ENCODE measurements around the gene NRXN2. TPM values are rescaled to one million over a fixed set of nuclear protein-coding genes. Genes with fewer than 3 reads are reported as not detected.

Gene NRXN2
- polyA plus RNA-seq, 4 donors, result 0.45 to 8.9 (median 2.7) TPM

DNA sequence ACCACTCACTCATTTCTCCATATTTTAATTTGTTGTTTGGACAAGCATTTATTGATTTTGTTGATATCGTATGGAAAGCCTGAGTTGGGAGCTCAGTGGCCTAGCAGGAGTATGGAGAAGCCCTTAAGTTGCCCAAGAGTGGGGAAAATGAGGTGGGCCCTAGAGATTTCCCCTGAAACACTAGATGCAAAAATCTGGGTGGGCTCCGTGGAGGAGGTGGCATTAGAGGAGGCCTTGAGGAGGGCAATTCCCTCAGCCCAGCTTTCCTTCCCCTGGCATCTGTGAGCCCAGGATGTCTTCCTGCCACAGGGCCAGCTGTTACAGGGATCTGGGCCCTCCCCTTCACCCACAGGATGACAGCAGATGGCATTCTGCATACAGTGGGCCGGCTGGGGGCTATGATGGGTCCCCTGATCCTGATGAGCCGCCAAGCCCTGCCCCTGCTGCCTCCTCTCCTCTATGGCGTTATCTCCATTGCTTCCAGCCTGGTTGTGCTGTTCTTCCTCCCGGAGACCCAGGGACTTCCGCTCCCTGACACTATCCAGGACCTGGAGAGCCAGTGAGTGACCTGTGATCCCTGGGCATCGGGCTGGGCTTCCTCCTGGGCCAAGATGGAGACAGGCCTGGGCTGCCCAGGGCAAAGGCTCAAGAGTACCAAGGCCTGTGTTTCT, 153.6 kb downstream of the NRXN2 start:
- 84 to 90% (median 87%) methylated on average over 8 of the region's 8 CpGs for WGBS, 3 donors
- H3K4me3 ChIP-seq (ENCODE audit: low read depth in 1 of 3, low read length in 3 of 3), result no peak overlapping the region
- H3K9me3 ChIP-seq (ENCODE audit: control insufficient read depth in 2 of 2, insufficient read depth in 1 of 2, low read depth in 1 of 2, low read length in 1 of 2), result no peaks in the 10 kb centered on the region
- H3K36me3 ChIP-seq (ENCODE audit: control insufficient read depth in 3 of 3, insufficient read depth in 2 of 3, low read depth in 1 of 3, low read length in 3 of 3), result no peaks in the 10 kb centered on the region
- FAIRE-seq (no peak), DNase-seq (no peak)
- peaks cover 0 to 3% (median 0%) of the 10 kb centered on the region in 3 donors for H3K27me3 ChIP-seq (ENCODE audit: control insufficient read depth in 3 of 3, insufficient read depth in 3 of 3, low read length in 3 of 3)
- peaks cover 0 to 14% (median 0%) of the 10 kb centered on the region in 3 donors for H3K4me1 ChIP-seq (ENCODE audit: control insufficient read depth in 3 of 3, insufficient read depth in 2 of 3, low read depth in 1 of 3, low read length in 2 of 3)
- H3K27ac ChIP-seq (ENCODE audit: low read depth in 1 of 3, low read length in 2 of 3), result no peak overlapping the region

GRCh38 chr11:64568584-64569140, 154.3 kb downstream of the NRXN2 start:
- 84 to 87% (median 87%) methylated on average over 8 of the region's 8 CpGs for WGBS, 3 donors

DNA sequence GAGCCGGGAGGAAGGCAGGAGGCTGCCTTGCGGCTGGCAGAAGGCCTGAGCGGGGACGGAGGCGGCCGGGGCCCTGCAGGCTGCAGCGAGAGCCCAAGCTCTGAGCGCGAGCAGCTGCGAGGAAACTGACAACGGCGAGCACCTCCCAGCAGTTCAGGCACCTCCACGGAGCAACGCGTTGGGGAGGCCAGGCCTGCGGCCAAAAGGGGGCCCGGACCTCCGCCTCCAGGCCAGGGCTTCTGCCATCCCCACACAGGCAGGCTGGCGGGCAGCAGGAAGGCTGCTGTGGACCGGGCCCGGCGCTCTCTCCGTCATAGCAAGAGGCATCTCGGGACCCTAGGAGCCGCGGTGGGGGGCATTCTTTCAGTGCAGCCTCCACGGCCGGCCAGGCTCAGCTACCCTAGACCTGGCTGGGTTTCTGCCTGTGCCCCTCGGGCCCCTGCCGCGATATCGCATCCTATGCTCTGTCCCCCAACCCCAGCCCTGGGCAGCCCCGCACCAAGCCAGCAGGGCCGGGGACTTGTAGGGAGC, 154.9 kb downstream of the NRXN2 start:
- H3K36me3 ChIP-seq (ENCODE audit: control insufficient read depth in 3 of 3, insufficient read depth in 2 of 3, low read depth in 1 of 3, low read length in 3 of 3), result no peaks in the 10 kb centered on the region
- WGBS, 3 donors, result 87 to 93% (median 93%) methylated on average over 31 to 34 of the region's 34 CpGs
- no peak for DNase-seq
- H3K27ac ChIP-seq (ENCODE audit: low read depth in 1 of 3, low read length in 2 of 3), result no peak overlapping the region
- peaks cover 0 to 3% (median 0%) of the 10 kb centered on the region in 3 donors for H3K27me3 ChIP-seq (ENCODE audit: control insufficient read depth in 3 of 3, insufficient read depth in 3 of 3, low read length in 3 of 3)
- no peak for FAIRE-seq
- H3K4me3 ChIP-seq (ENCODE audit: low read depth in 1 of 3, low read length in 3 of 3), result no peak overlapping the region
- no peaks in the 10 kb centered on the region for H3K9me3 ChIP-seq (ENCODE audit: control insufficient read depth in 2 of 2, insufficient read depth in 1 of 2, low read depth in 1 of 2, low read length in 1 of 2)
- H3K4me1 ChIP-seq (ENCODE audit: control insufficient read depth in 3 of 3, insufficient read depth in 2 of 3, low read depth in 1 of 3, low read length in 2 of 3), result peaks cover 0 to 14% (median 0%) of the 10 kb centered on the region in 3 donors

More at GRCh38 chr11:64568584-64569140, 154.3 kb downstream of the NRXN2 start:
- FAIRE-seq, result no peak
- Histone ChIP-seq H3K4me1 (ENCODE audit: control insufficient read depth in 3 of 3, insufficient read depth in 2 of 3, low read depth in 1 of 3, low read length in 2 of 3) (peaks cover 0 to 14% (median 0%) of the 10 kb centered on the region in 3 donors), H3K4me3 (ENCODE audit: low read depth in 1 of 3, low read length in 3 of 3) (no peak overlapping the region), H3K36me3 (ENCODE audit: control insufficient read depth in 3 of 3, insufficient read depth in 2 of 3, low read depth in 1 of 3, low read length in 3 of 3) (no peaks in the 10 kb centered on the region), H3K9me3 (ENCODE audit: control insufficient read depth in 2 of 2, insufficient read depth in 1 of 2, low read depth in 1 of 2, low read length in 1 of 2) (no peaks in the 10 kb centered on the region), H3K27me3 (ENCODE audit: control insufficient read depth in 3 of 3, insufficient read depth in 3 of 3, low read length in 3 of 3) (peaks cover 0 to 3% (median 0%) of the 10 kb centered on the region in 3 donors), H3K27ac (ENCODE audit: low read depth in 1 of 3, low read length in 2 of 3) (no peak overlapping the region)
- no peak for DNase-seq

DNA sequence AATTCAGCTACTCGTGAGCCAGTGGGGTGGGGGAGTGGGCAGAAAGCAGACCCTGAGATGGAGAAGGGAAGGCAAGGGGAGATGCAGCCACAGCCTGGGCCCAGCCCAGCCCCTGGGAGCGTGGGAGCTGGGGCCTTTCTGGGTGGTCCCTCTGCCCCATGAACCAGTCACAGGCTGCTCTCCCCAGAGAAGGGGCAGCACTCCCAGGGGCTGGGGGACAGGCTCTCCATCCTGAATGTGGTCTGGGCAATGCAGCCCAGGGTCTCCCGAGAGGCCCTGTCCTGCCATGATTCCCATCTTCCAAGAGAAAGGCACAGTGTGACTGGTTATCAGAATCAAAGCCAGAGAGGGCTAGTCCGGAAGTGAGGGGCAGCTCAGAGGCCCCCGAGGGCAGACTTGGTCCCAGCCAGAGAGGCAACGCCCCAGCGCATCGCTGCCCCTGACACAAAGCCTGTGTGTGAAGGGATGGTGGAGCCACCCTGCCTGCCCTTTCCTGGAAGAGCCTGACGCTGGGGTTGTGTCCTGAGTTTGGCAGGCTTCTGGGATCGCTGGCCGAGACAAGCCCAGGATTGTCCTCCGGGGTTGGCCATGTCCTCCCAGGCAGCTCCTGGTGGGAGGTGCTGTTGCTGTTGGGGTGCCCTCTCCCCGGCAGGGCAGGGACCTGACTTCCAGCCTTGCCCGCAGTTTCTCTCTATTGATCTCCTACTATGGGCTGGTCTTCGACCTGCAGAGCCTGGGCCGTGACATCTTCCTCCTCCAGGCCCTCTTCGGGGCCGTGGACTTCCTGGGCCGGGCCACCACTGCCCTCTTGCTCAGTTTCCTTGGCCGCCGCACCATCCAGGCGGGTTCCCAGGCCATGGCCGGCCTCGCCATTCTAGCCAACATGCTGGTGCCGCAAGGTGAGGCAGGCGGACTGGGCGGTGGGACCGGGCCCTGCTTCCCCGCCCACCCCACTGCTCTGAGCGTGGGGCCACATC, 155.8 kb downstream of the NRXN2 start:
- no peak for DNase-seq
- no peak for FAIRE-seq
- no peaks in the 10 kb centered on the region for H3K9me3 ChIP-seq (ENCODE audit: control insufficient read depth in 2 of 2, insufficient read depth in 1 of 2, low read depth in 1 of 2, low read length in 1 of 2)
- H3K4me1 ChIP-seq (ENCODE audit: control insufficient read depth in 3 of 3, insufficient read depth in 2 of 3, low read depth in 1 of 3, low read length in 2 of 3), result peaks cover 0 to 14% (median 0%) of the 10 kb centered on the region in 3 donors
- no peak overlapping the region for H3K4me3 ChIP-seq (ENCODE audit: low read depth in 1 of 3, low read length in 3 of 3)
- no peak overlapping the region for H3K27ac ChIP-seq (ENCODE audit: low read depth in 1 of 3, low read length in 2 of 3)
- H3K36me3 ChIP-seq (ENCODE audit: control insufficient read depth in 3 of 3, insufficient read depth in 2 of 3, low read depth in 1 of 3, low read length in 3 of 3), result no peaks in the 10 kb centered on the region
- peaks cover 0 to 3% (median 0%) of the 10 kb centered on the region in 3 donors for H3K27me3 ChIP-seq (ENCODE audit: control insufficient read depth in 3 of 3, insufficient read depth in 3 of 3, low read length in 3 of 3)
- 82 to 88% (median 87%) methylated on average over 28 to 30 of the region's 30 CpGs for WGBS, 3 donors

DNA sequence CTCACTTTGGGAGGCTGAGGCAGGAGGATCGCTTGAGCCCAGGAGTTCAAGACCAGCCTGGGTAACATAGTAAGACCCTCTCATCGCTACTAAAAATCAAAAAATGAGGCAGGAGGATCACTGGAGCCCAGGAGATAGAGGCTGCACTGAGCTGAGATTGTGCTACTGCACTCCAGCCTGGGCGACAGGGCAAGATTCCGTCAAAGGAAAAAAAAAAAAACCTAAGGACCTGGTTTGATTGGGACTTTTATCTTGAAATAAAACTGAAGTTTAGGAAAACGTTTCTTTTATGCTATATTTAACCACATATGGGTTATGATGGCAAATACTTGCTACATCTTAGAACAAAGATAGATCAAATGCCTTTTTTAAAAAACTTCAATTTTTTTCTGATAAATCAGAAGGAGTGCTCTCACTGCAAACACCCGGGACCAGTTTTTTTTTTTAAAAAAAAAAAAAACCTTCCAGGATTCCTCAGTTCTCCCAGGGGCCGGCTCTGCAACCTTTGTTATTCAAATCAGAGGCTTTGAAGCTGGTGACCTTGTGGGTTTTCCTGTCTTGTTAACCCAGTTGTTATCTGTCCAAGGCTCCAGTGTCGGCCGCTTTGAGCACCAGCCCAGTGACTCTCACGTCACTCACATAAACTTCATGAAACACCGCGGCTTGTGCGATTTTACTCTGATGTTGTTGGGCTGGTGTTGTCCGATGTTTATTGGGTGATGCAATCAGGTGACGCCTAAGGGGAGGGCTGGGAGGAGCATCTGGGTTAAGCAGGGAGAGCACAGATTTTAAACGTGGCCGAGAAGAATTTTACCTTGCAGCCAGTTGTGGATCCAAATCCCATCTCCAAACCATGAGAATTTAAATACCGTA, 156.7 kb downstream of the NRXN2 start:
- DNase-seq (peak; percentile 51 to 80), FAIRE-seq (no peak)
- Histone ChIP-seq H3K4me3 (ENCODE audit: low read depth in 1 of 3, low read length in 3 of 3) (no peak overlapping the region), H3K4me1 (ENCODE audit: control insufficient read depth in 3 of 3, insufficient read depth in 2 of 3, low read depth in 1 of 3, low read length in 2 of 3) (peaks cover 0 to 14% (median 0%) of the 10 kb centered on the region in 3 donors), H3K27ac (ENCODE audit: low read depth in 1 of 3, low read length in 2 of 3) (no peak overlapping the region), H3K36me3 (ENCODE audit: control insufficient read depth in 3 of 3, insufficient read depth in 2 of 3, low read depth in 1 of 3, low read length in 3 of 3) (no peaks in the 10 kb centered on the region), H3K27me3 (ENCODE audit: control insufficient read depth in 3 of 3, insufficient read depth in 3 of 3, low read length in 3 of 3) (peaks cover 0 to 3% (median 0%) of the 10 kb centered on the region in 3 donors), H3K9me3 (ENCODE audit: control insufficient read depth in 2 of 2, insufficient read depth in 1 of 2, low read depth in 1 of 2, low read length in 1 of 2) (no peaks in the 10 kb centered on the region)
- WGBS, 3 donors, result 15 to 34% (median 20%) methylated on average over 18 of the region's 18 CpGs

- FAIRE-seq (no peak), DNase-seq (no peak)
- no peaks in the 10 kb centered on the region for H3K9me3 ChIP-seq (ENCODE audit: control insufficient read depth in 2 of 2, insufficient read depth in 1 of 2, low read depth in 1 of 2, low read length in 1 of 2)
- no peak overlapping the region for H3K27ac ChIP-seq (ENCODE audit: low read depth in 1 of 3, low read length in 2 of 3)
- 86 to 91% (median 87%) methylated on average over 24 of the region's 24 CpGs for WGBS, 3 donors
- H3K4me1 ChIP-seq (ENCODE audit: control insufficient read depth in 3 of 3, insufficient read depth in 2 of 3, low read depth in 1 of 3, low read length in 2 of 3), result peaks cover 0 to 15% (median 0%) of the 10 kb centered on the region in 3 donors
- no peaks in the 10 kb centered on the region for H3K27me3 ChIP-seq (ENCODE audit: control insufficient read depth in 3 of 3, insufficient read depth in 3 of 3, low read length in 3 of 3)
- no peak overlapping the region for H3K4me3 ChIP-seq (ENCODE audit: low read depth in 1 of 3, low read length in 3 of 3)
- no peaks in the 10 kb centered on the region for H3K36me3 ChIP-seq (ENCODE audit: control insufficient read depth in 3 of 3, insufficient read depth in 2 of 3, low read depth in 1 of 3, low read length in 3 of 3)
These were observed 157.8 kb downstream of the NRXN2 start for GRCh38 chr11:64564947-64565889.

- H3K27ac ChIP-seq (ENCODE audit: low read depth in 1 of 3, low read length in 2 of 3), result no peak overlapping the region
- DNase-seq, result no peak
- no peaks in the 10 kb centered on the region for H3K9me3 ChIP-seq (ENCODE audit: control insufficient read depth in 2 of 2, insufficient read depth in 1 of 2, low read depth in 1 of 2, low read length in 1 of 2)
- H3K4me1 ChIP-seq (ENCODE audit: control insufficient read depth in 3 of 3, insufficient read depth in 2 of 3, low read depth in 1 of 3, low read length in 2 of 3), result peaks cover 0 to 21% (median 0%) of the 10 kb centered on the region in 3 donors
- 89 to 94% (median 93%) methylated on average over 7 of the region's 7 CpGs for WGBS, 3 donors
- FAIRE-seq, result no peak
- no peaks in the 10 kb centered on the region for H3K36me3 ChIP-seq (ENCODE audit: control insufficient read depth in 3 of 3, insufficient read depth in 2 of 3, low read depth in 1 of 3, low read length in 3 of 3)
- no peaks in the 10 kb centered on the region for H3K27me3 ChIP-seq (ENCODE audit: control insufficient read depth in 3 of 3, insufficient read depth in 3 of 3, low read length in 3 of 3)
- no peak overlapping the region for H3K4me3 ChIP-seq (ENCODE audit: low read depth in 1 of 3, low read length in 3 of 3)
These were observed 158.6 kb downstream of the NRXN2 start for GRCh38 chr11:64564419-64564818.
